NCI-H1092 (cell line): ENCODE data around the gene TOGARAM1.
A peak's percentile ranks its signal among the peaks of the same experiment; 100 is the strongest.
"Not testable (repeated sequence)": the region's sequence is repeated elsewhere in the genome, so short reads cannot be mapped to it uniquely, and the experiment has no call there.

ENCODE experiments used
- DNase-seq: peaks from one replicate; lab custom pipeline; 2025; lab: John Stamatoyannopoulos, UW

TOGARAM1 gene

GRCh38 chr14:45038865-45039264 lies 76.9 kb downstream of the TOGARAM1 start:
- DNase-seq: no peak

- no peak for DNase-seq
These were observed 77.4 kb downstream of the TOGARAM1 start for GRCh38 chr14:45039390-45039789.

GRCh38 chr14:45041641-45042040 lies 79.7 kb downstream of the TOGARAM1 start:
- no peak for DNase-seq

- DNase-seq: no peak
These were observed 82.6 kb downstream of the TOGARAM1 start for GRCh38 chr14:45044638-45045037.

GRCh38 chr14:45048385-45048784 lies 86.4 kb downstream of the TOGARAM1 start:
- DNase-seq: no peak

GRCh38 chr14:45051180-45051579 lies 89.2 kb downstream of the TOGARAM1 start:
- no peak for DNase-seq

GRCh38 chr14:45051896-45052295 lies 89.9 kb downstream of the TOGARAM1 start:
- DNase-seq: no peak

GRCh38 chr14:45057349-45057748 lies 95.4 kb downstream of the TOGARAM1 start:
- no peak for DNase-seq

GRCh38 chr14:45057881-45058364 lies 95.9 kb downstream of the TOGARAM1 start:
- no peak for DNase-seq

- no peak for DNase-seq
These were observed 98.6 kb downstream of the TOGARAM1 start for GRCh38 chr14:45060551-45060950.

GRCh38 chr14:45065540-45065939 lies 103.5 kb downstream of the TOGARAM1 start:
- DNase-seq: no peak

GRCh38 chr14:45065956-45066355 lies 104.0 kb downstream of the TOGARAM1 start:
- DNase-seq: no peak

GRCh38 chr14:45066667-45067066 lies 104.7 kb downstream of the TOGARAM1 start:
- no peak for DNase-seq

- no peak for DNase-seq
These were observed 106.4 kb downstream of the TOGARAM1 start for GRCh38 chr14:45068396-45068795.

- DNase-seq: no peak
These were observed 108.2 kb downstream of the TOGARAM1 start for GRCh38 chr14:45070215-45070614.

GRCh38 chr14:45072126-45072525 lies 110.1 kb downstream of the TOGARAM1 start:
- no peak for DNase-seq

- no peak for DNase-seq
These were observed 111.4 kb downstream of the TOGARAM1 start for GRCh38 chr14:45073231-45073879.

- no peak for DNase-seq
These were observed 116.3 kb downstream of the TOGARAM1 start for GRCh38 chr14:45078323-45078722.

GRCh38 chr14:45080416-45080968 lies 118.5 kb downstream of the TOGARAM1 start:
- DNase-seq: not testable (repeated sequence)

GRCh38 chr14:45081096-45081495 lies 119.1 kb downstream of the TOGARAM1 start:
- not testable (repeated sequence) for DNase-seq

- no peak for DNase-seq
These were observed 120.4 kb downstream of the TOGARAM1 start for GRCh38 chr14:45082420-45082819.

GRCh38 chr14:45083617-45083975 lies 121.6 kb downstream of the TOGARAM1 start:
- no peak for DNase-seq

- DNase-seq: peak; percentile 94
These were observed 122.2 kb downstream of the TOGARAM1 start, which contains the start of gene PRPF39 for GRCh38 chr14:45083976-45084722. TSS of gene PRPF39 (plus strand) at chr14:45084116. CDS start at chr14:45095240, 11,124 bp downstream.
